ENCODE measurements around the gene CHM. TPM values are rescaled to one million over a fixed set of nuclear protein-coding genes. Genes with fewer than 3 reads are reported as not detected.
"Not testable (repeated sequence)": the region's sequence is repeated elsewhere in the genome, so short reads cannot be mapped to it uniquely, and the experiment has no call there.

The CHM gene
- total RNA-seq, 2 experiments from 2014 or later: 18.0 to 20.4 TPM

DNA sequence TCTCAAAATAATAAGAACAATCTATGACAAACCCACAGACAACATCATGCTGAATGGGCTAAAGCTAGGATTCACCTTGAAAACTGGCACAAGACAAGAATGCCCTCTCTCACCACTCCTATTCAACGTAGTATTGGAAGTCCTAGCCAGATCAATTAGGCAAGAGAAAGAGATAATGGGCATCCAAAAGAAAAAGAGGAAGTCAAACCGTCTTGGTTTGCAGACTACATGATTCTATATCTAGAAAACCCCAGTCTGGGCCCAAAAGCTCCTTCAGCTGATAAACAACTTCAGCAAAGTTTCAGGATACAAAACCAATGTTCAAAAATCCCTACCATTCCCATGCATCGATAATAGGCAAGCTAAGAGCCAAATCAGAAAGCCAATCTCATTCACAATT is 59.0 kb downstream of the CHM start:
- H3K4me3 Mint-ChIP-seq: no peak overlapping the region
- POLR2A ChIA-PET: no interaction called here
- no peaks in the 10 kb centered on the region for H3K4me1 Mint-ChIP-seq
- H3K27me3 Mint-ChIP-seq: no peaks in the 10 kb centered on the region
- H3K36me3 Mint-ChIP-seq: peaks cover 7% of the 10 kb centered on the region
- peaks cover 1% of the 10 kb centered on the region for H3K9me3 Mint-ChIP-seq
- no peak overlapping the region for H3K27ac Mint-ChIP-seq
- ATAC-seq (ENCODE audit: low read depth): no peak
- no peak for DNase-seq

DNA sequence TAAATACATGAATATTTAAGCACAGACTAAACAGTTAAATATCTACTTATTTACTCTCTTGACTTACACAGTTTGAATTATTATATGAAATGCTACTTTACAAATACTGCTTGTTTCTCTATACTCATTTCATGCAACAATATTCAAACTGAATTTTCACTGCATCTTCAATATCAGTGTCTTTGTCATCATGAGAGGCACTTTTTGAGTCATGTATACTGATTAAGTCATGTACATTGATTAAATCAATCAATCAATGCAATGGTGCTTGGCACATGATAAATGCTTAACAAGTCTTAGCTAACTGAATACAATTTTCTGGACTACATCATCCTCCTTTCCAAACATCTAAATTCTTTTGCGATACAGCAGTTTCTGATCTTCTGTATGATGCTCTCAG is 67.1 kb downstream of the CHM start:
- POLR2A ChIA-PET: no interaction called here
- no peaks in the 10 kb centered on the region for H3K9me3 Mint-ChIP-seq
- H3K27ac Mint-ChIP-seq: no peak overlapping the region
- ATAC-seq (ENCODE audit: low read depth) (no peak), DNase-seq (no peak)
- no peak overlapping the region for H3K4me3 Mint-ChIP-seq
- no peaks in the 10 kb centered on the region for H3K4me1 Mint-ChIP-seq
- peaks cover 15% of the 10 kb centered on the region for H3K36me3 Mint-ChIP-seq
- no peaks in the 10 kb centered on the region for H3K27me3 Mint-ChIP-seq

DNA sequence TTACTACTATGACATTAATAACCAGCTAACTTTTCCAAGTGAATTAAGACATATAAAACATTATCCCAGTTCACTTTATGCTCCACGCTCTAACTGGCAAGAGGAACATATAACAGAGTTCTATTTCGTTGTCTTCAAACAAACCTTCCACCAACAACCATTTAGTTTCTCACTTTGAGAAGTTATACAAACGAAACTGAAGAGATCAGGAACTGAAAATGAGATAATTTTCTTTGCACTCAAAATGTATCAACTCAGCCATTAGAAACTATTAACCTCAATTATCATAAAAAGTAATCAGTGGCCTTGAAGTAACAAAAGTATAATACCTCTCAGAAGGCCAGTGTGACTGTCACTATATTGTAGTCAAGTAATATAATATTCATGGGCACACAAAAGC is 70.1 kb downstream of the CHM start:
- POLR2A ChIA-PET: no interaction called here
- ATAC-seq (ENCODE audit: low read depth): no peak
- Mint-ChIP-seq H3K9me3 (no peaks in the 10 kb centered on the region), H3K4me1 (no peaks in the 10 kb centered on the region), H3K27ac (no peak overlapping the region), H3K36me3 (peaks cover 24% of the 10 kb centered on the region), H3K4me3 (no peak overlapping the region), H3K27me3 (no peaks in the 10 kb centered on the region)
- DNase-seq: no peak

DNA sequence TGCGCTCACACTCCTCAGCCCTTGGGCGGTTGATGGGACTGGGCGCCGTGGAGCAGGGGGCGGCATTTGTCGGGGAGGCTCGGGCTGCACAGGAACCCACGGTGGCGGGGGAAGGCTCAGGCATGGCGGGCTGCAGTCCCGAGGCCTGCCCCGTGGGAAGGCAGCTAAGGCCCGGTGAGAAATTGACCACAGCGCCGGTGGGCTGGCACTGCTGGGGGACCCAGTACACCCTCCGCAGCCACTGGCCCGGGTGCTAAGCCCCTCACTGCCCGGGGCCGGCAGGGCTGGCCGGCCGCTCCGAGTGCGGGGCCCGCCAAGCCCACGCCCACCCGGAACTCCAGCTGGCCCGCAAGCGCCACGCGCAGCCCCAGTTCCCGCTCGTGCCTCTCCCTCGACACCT is 75.0 kb downstream of the CHM start:
- H3K27me3 Mint-ChIP-seq; H3K27ac Mint-ChIP-seq; H3K4me3 Mint-ChIP-seq; H3K9me3 Mint-ChIP-seq; ATAC-seq (ENCODE audit: low read depth); POLR2A ChIA-PET; DNase-seq; H3K4me1 Mint-ChIP-seq: not testable (repeated sequence)
- H3K36me3 Mint-ChIP-seq: peaks cover 26% of the 10 kb centered on the region

DNA sequence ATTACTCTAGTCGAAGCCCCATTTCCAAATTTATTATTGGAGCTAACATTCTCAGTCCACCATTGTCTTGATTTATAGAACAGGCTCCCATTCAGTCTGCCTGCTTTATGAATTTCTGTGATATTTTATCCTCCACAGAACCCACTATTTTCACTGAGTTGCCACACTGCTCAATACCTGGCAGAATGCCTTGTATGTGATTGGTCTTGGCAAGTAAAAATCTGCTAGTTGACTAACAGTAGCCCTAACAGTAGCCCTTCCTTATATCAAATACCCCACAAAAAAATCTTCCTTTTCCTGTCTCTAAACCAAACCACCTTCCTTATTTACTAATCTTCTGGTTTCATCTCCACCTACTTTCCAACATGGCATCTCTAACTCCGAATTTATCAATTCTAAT is 82.6 kb downstream of the CHM start:
- Mint-ChIP-seq H3K9me3 (no peaks in the 10 kb centered on the region), H3K4me1 (peaks cover 2% of the 10 kb centered on the region), H3K4me3 (no peak overlapping the region), H3K27me3 (no peaks in the 10 kb centered on the region), H3K36me3 (peaks cover 4% of the 10 kb centered on the region), H3K27ac (no peak overlapping the region)
- ATAC-seq (ENCODE audit: low read depth): no peak
- POLR2A ChIA-PET: no interaction called here
- no peak for DNase-seq

DNA sequence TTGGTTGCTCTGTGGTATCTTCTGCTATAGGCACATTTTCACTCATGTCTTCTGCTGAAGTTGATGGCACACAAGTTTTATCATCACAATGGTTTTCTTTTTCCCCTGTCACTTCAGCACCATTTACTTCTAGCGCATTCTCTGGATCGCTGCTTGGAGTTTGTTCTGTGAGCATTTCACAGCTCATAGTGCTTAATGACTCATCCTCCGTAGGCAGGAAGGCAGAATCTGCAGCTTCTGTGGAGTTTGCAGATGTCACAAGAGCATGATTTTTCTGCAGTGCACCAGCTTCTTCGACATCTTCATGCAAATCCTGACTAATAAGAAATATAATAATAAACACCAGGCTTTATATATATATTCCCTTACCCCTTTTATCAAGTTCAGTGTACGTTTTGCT is 83.6 kb downstream of the CHM start:
- Mint-ChIP-seq H3K27ac (no peak overlapping the region), H3K9me3 (no peaks in the 10 kb centered on the region), H3K4me3 (no peak overlapping the region), H3K27me3 (no peaks in the 10 kb centered on the region), H3K4me1 (peaks cover 2% of the 10 kb centered on the region), H3K36me3 (peaks cover 2% of the 10 kb centered on the region)
- POLR2A ChIA-PET: no interaction called here
- ATAC-seq (ENCODE audit: low read depth) (no peak), DNase-seq (no peak)

DNA sequence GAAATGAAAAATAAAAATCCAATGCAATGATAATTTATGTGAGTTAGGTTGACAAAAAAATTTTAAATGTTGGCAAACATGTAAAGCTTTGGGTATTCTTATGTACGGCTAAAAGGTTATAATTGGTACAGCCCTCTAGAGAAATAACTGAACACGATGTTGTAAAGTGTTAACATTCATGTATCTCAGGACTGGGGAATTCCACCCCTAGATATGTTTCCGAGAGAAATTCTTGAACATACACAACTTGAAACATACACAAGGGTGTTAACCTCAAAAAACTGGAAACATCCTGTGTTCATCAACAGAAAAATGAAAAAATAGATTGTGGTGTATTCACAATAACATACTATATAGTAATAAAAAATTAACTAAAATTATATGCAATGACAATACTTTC is 91.8 kb downstream of the CHM start:
- Mint-ChIP-seq H3K27me3 (no peaks in the 10 kb centered on the region), H3K9me3 (peaks cover 3% of the 10 kb centered on the region), H3K27ac (no peak overlapping the region), H3K36me3 (peaks cover 22% of the 10 kb centered on the region), H3K4me1 (no peaks in the 10 kb centered on the region), H3K4me3 (no peak overlapping the region)
- ATAC-seq (ENCODE audit: low read depth) (no peak), DNase-seq (no peak)
- POLR2A ChIA-PET: no interaction called here

DNA sequence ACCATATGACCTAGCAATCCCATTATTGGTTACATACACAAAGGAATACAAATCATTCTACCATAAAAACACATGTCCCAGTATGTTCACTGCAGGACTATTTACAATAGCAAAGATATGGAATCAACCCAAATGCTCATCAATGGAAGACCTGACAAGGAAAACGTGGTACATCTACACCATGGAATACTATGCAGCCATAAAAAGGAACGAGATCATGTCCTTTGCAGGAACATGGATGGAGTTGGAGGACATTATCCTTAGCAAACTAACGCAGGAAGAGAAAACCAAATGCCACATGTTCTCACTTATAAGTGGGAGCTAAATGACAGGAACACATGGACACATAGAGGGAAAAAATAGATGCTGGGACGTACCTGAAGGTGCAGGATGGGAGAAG is 102.6 kb downstream of the CHM start:
- POLR2A ChIA-PET; H3K4me3 Mint-ChIP-seq; ATAC-seq (ENCODE audit: low read depth); H3K27me3 Mint-ChIP-seq; DNase-seq; H3K4me1 Mint-ChIP-seq; H3K9me3 Mint-ChIP-seq; H3K27ac Mint-ChIP-seq: not testable (repeated sequence)
- H3K36me3 Mint-ChIP-seq: peaks cover 27% of the 10 kb centered on the region

DNA sequence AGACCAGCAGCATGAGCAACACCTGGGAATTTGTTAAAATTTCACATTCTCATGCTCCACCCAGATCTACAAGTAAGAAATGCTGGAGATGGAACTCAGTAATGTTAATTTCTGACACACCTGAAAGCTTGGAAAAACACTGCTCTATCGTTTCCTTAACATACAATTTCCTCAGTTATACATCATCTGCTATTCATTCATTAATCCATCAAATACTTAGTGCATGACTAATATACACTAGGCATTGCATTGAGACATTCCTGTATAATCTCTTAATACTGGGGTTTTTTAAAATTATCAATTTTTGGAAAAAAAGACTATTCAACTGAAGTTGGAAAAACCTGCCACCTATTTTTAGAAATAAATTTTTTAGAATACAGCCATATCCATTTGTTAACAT is 106.1 kb downstream of the CHM start:
- Mint-ChIP-seq H3K36me3 (peaks cover 21% of the 10 kb centered on the region), H3K4me3 (no peak overlapping the region), H3K27ac (no peak overlapping the region), H3K27me3 (no peaks in the 10 kb centered on the region), H3K4me1 (no peaks in the 10 kb centered on the region), H3K9me3 (peaks cover 8% of the 10 kb centered on the region)
- no peak for DNase-seq
- no peak for ATAC-seq (ENCODE audit: low read depth)
- POLR2A ChIA-PET: no interaction called here

DNA sequence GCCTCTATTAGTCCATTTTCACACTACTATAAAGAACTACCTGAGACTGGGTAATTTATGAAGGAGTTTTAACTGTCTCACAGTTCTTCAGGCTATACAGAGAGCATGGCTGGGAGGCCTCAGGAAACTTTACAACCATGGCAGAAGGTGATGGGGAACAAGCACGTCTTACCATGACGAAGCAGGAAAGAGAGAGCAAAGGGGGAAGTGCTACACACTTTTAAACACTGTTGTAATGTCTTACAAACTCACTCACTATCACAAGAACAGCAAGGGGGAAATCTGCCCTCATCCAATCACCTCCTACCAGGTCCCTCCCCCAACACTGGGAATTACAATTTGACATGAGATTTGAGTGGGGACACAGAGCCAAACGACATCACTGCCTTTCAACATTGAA is 107.4 kb downstream of the CHM start:
- H3K9me3 Mint-ChIP-seq; POLR2A ChIA-PET; H3K36me3 Mint-ChIP-seq; H3K27me3 Mint-ChIP-seq; ATAC-seq (ENCODE audit: low read depth); H3K27ac Mint-ChIP-seq; H3K4me3 Mint-ChIP-seq; H3K4me1 Mint-ChIP-seq; DNase-seq: not testable (repeated sequence)

DNA sequence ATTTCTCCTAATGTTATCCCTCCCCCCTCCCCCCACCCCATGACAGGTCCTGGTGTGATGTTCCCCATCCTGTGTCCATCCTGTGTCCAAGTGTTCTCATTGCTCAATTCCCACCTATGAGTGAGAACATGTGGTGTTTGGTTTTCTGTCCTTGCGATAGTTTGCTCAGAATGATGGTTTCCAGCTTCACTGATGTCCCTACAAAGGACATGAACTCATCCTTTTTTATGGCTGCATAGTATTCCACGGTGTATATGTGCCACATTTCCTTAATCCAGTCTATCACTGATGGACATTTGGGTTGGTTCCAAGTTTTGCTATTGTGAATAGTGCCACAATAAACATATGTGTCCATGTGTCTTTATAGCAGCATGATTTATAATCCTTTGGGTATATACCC is 113.0 kb downstream of the CHM start:
- H3K27me3 Mint-ChIP-seq; DNase-seq; POLR2A ChIA-PET; H3K27ac Mint-ChIP-seq; H3K4me1 Mint-ChIP-seq; ATAC-seq (ENCODE audit: low read depth); H3K9me3 Mint-ChIP-seq; H3K4me3 Mint-ChIP-seq; H3K36me3 Mint-ChIP-seq: not testable (repeated sequence)

DNA sequence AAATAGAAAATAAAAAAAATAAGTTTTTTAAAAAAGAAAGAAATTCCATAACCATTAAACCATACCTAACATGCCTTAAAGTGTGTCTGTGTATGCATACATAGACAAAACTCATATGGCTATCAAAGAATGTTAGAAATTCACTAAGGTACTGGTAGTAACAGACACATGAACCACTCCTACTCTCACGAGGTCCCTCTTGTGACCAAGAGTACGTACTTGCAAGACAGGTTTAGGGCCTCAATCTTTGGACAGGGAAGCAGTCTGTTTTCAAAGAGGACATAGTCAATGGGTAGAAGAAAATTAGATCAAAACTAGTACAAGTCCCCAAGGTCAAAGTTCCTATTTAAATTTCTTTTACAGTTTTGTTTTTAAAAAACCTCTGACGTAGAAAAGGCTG is 117.3 kb downstream of the CHM start:
- DNase-seq (no peak), ATAC-seq (ENCODE audit: low read depth) (no peak)
- no peak overlapping the region for H3K27ac Mint-ChIP-seq
- no peaks in the 10 kb centered on the region for H3K4me1 Mint-ChIP-seq
- no peaks in the 10 kb centered on the region for H3K9me3 Mint-ChIP-seq
- peaks cover 4% of the 10 kb centered on the region for H3K36me3 Mint-ChIP-seq
- POLR2A ChIA-PET: no interaction called here
- H3K27me3 Mint-ChIP-seq: no peaks in the 10 kb centered on the region
- no peak overlapping the region for H3K4me3 Mint-ChIP-seq

DNA sequence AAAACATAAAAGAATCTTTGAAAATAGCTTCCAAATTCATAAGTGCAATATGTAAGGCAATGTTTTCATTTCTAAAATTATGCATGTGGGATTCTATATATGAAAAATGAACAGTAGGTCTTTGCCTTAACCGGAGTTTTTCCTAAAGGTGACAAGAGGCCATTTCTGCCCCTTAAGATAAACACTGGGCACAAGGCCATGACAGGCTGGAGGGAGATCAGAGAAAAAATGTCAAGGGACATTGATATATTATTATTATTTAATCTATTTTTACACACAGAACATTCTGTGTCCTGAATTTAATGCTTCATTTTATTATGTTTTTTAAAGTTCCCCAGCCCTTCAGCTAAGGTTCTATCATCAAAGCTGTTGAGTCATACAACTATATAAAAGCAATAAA is 118.8 kb downstream of the CHM start:
- DNase-seq (no peak), ATAC-seq (ENCODE audit: low read depth) (no peak)
- no peak overlapping the region for H3K4me3 Mint-ChIP-seq
- H3K4me1 Mint-ChIP-seq: no peaks in the 10 kb centered on the region
- POLR2A ChIA-PET: no interaction called here
- H3K27me3 Mint-ChIP-seq: no peaks in the 10 kb centered on the region
- no peak overlapping the region for H3K27ac Mint-ChIP-seq
- no peaks in the 10 kb centered on the region for H3K9me3 Mint-ChIP-seq
- H3K36me3 Mint-ChIP-seq: peaks cover 5% of the 10 kb centered on the region

DNA sequence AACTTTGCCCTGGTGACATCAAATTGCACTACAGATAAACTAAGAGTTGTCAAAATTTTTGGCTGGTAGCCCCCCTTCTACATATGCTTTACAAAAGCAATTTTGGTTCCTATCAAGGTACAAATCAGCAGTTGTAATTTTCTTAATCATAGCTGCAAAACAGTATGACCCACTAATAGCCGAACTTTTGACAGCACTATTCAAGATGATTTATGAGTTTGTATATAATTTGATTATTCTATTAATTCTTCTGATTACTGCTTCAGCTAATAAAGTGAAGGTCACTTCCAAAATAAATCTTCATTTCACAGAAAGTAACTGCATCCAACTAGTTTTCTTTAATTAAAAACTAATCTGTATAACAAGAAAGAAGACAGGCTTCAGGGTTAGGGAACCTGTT is 119.6 kb downstream of the CHM start:
- Mint-ChIP-seq H3K36me3 (peaks cover 7% of the 10 kb centered on the region), H3K9me3 (no peaks in the 10 kb centered on the region), H3K27me3 (no peaks in the 10 kb centered on the region), H3K4me1 (no peaks in the 10 kb centered on the region), H3K27ac (no peak overlapping the region), H3K4me3 (no peak overlapping the region)
- POLR2A ChIA-PET: no interaction called here
- DNase-seq: no peak
- no peak for ATAC-seq (ENCODE audit: low read depth)

DNA sequence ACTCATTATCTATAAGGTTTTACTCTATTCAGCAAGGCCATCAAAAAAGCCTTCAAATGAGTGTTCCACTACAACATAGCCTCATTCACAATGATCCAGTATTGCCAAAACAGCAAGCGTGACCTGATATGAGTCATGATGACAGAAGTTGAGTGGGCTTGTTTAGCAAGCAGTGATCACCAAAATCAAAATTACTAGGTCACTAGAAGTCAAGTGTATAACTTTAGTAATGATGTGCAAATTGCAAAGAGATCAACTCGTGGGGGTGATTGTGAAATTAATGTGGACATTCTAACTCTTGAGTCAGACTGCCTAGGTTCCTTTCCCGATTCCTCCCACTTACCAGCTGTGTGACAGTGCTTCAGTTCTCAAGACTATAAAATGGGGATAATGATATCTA is 124.5 kb downstream of the CHM start:
- ATAC-seq (ENCODE audit: low read depth): no peak
- no peaks in the 10 kb centered on the region for H3K9me3 Mint-ChIP-seq
- POLR2A ChIA-PET: no interaction called here
- H3K4me1 Mint-ChIP-seq: no peaks in the 10 kb centered on the region
- no peak overlapping the region for H3K27ac Mint-ChIP-seq
- no peak overlapping the region for H3K4me3 Mint-ChIP-seq
- DNase-seq: no peak
- peaks cover 14% of the 10 kb centered on the region for H3K36me3 Mint-ChIP-seq
- H3K27me3 Mint-ChIP-seq: no peaks in the 10 kb centered on the region

All from activated naive CD8-positive, alpha-beta T cell treated with anti-CD3 and anti-CD28 coated beads, Interleukin-2, amount 10 ng/mL, durations not matched to agents 7 days and 5 days (primary cell).